Spinal cord (tissue), 10 donors: ENCODE data around the gene NPAS2. TPM values are rescaled to one million over a fixed set of nuclear protein-coding genes. Genes with fewer than 3 reads are reported as not detected.

Experiments
- DNase-seq, 6 donors: peaks; one replicate each; pipeline versions ENCODE4 v3.0.0 to v3.0.0-alpha.2; 2013 to 2015; ENCODE audit warnings: low spot score in 6 of 6, low read depth in 4 of 6
- H3K27ac ChIP-seq: one replicate; pipeline ENCODE4 v1.5.1; 2013; ENCODE audit warnings: low read depth, low read length, control low read depth
- H3K27me3 ChIP-seq: one replicate; pipeline ENCODE4 v1.6.1; 2013; ENCODE audit warnings: low read length; ENCODE audit not compliant: control insufficient read depth, insufficient read depth
- H3K36me3 ChIP-seq: one replicate; pipeline ENCODE4 v1.6.1; 2013; ENCODE audit warnings: low read length; ENCODE audit not compliant: control insufficient read depth, insufficient read depth
- H3K4me1 ChIP-seq: one replicate; pipeline ENCODE4 v1.6.1; 2013; ENCODE audit warnings: low read length; ENCODE audit not compliant: control insufficient read depth, insufficient read depth
- H3K4me3 ChIP-seq: one replicate; pipeline ENCODE4 v1.5.1; 2013; ENCODE audit warnings: low read depth, low read length, control low read depth
- H3K9me3 ChIP-seq: one replicate; pipeline ENCODE4 v1.6.1; 2013; ENCODE audit warnings: low read length; ENCODE audit not compliant: control insufficient read depth, insufficient read depth
- WGBS: methylation state at CpG from one replicate; pipeline ENCODE4 v1.1.5; 2013; ENCODE audit warnings: missing lambda C conversion rate; ENCODE audit not compliant: insufficient coverage; 5-methylcytosine and 5-hydroxymethylcytosine counted together
- polyA plus RNA-seq, 2 donors: library from polyadenylated mRNA; unstranded; fragments of 120-200 nt; gene quantifications; one replicate each; pipeline ENCODE4 v1.2.1, GENCODE V29; 2013; ENCODE audit not compliant: insufficient read length in 2 of 2
- total RNA-seq, 2 donors: library from RNA; depleted of rRNA in 1 of 2; stranded (reverse); fragments of 120-200 nt in 1 of 2; fragments of >200 nt in 1 of 2; gene quantifications; one replicate each; pipeline versions ENCODE4 v1.2.3 to v1.2.4, GENCODE V29; 2013 to 2014
- donor health status: healthy.

Gene NPAS2
- total and polyA plus RNA-seq, 4 donors, result 6.4 to 24.6 (median 14.6) TPM

DNA sequence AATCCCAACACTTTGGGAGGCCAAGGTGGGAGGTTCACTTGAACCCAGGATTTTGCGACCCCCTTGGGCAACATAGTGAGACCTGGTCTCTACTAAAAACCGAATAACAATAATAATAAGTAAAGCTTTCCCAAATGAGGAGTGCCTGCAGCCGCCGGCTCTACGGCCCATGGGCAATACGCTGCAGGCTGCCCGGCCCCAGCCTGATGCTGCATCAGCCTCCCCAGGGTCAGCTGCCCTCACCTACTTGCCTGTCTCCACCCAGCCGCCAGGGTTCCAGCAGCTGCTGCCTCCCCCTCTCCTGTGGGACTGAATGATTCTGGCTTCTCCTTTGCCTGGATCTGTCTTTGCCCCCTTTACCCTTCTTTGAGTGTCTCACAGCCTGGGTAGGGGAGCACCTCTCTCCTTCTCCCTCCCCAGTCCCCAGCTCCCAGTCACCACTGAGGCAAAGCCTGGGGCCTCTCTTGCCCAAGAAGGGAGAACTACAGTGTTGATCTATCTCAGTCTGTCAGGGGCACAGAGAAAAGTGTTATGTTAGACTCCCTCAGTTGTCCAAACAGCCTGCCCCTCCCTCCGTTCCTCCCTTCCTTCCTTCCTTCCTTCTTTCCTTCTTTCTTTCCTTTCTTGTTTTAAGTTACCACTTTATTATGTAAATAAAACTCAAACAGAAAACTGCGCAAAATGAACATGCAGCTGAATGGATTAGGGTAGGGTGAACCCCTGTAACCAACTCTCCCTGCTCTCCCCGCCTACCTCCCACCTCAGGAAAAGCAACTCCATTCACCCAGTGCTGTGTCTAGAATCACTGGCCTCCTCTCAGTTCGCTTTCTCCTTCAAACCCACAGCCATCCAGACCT, 38.2 kb upstream of the NPAS2 start:
- Histone ChIP-seq H3K4me1 (peaks cover 16% of the 10 kb centered on the region), H3K9me3 (no peaks in the 10 kb centered on the region), H3K36me3 (no peaks in the 10 kb centered on the region), H3K27me3 (no peaks in the 10 kb centered on the region), H3K27ac (no peak overlapping the region), H3K4me3 (no peak overlapping the region)
- DNase-seq, result no peak
- 82% methylated on average over 9 of the region's 12 CpGs for WGBS

DNA sequence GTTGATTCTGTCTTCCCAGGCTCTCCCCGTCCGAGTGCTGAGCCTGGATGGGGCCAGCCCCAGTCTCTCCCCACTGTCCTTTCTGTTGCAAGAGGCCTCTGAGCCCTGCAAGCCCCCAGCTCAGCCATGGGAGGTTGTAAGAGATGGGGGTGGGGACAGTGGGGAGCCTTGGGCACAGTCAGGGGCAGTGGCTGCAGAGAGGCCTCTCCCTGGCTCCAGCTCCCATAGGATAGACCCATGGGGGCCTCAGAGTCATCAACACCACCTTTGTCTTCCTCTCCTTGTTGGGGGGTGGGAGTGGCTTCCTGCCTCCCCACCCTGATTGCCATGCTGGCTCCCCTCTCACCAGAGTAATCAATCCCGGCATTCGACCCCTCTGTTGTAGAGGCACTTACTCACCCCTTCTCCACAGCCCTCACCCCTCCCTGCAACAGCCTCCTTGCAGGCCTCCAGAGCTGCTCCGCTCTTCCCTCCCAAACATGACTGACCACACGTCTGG, 37.5 kb upstream of the NPAS2 start:
- H3K27me3 ChIP-seq, result no peaks in the 10 kb centered on the region
- 100% methylated on average over 1 of the region's 6 CpGs for WGBS
- no peak overlapping the region for H3K27ac ChIP-seq
- H3K36me3 ChIP-seq, result no peaks in the 10 kb centered on the region
- H3K4me1 ChIP-seq, result peaks cover 16% of the 10 kb centered on the region
- no peak overlapping the region for H3K4me3 ChIP-seq
- H3K9me3 ChIP-seq, result no peaks in the 10 kb centered on the region
- no peak for DNase-seq

DNA sequence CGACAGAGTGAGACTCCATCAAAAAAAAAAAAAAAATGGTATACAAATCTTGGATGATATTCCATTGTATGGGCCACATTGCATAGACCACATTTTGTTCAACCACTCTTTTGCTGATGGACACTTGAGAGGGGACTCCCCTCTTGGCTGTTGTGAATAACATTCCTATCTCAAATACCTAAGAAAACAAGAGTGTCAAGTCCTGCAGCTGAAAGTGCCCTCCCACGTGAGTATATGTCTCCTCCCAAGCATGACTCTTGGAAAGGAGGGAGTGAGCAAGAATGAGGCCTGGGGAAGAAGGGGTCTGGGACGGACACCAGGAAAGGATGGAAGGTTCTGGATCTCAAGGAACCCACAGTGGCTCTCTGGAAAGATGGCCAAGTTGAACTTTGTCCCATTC, 36.0 kb upstream of the NPAS2 start:
- whole genome bisulfite sequencing, result 100% methylated on average over 1 of the region's 3 CpGs
- H3K27me3 ChIP-seq, result no peaks in the 10 kb centered on the region
- no peak for DNase-seq
- no peak overlapping the region for H3K27ac ChIP-seq
- H3K9me3 ChIP-seq, result no peaks in the 10 kb centered on the region
- H3K36me3 ChIP-seq, result no peaks in the 10 kb centered on the region
- peaks cover 16% of the 10 kb centered on the region for H3K4me1 ChIP-seq
- no peak overlapping the region for H3K4me3 ChIP-seq

DNA sequence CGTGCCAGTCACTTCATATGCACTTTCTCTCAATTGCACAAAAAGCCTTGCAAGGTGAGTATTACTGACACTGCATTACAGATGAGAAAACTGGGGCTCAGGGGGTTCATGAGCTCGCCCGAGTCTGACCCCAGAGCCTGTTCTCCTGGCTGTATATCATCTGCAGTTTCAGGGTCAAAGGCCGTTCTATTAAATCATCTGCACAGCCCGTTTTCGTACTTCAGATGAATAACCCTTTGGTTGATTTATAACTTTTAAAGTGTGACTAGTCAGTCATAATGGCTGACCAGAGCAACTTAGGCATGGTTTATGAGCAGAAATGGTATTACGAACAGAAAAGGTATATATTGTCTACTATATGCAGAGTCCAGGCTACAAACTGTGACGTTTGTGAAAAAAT, 35.3 kb upstream of the NPAS2 start:
- no peak for DNase-seq
- H3K4me1 ChIP-seq, result peaks cover 16% of the 10 kb centered on the region
- H3K9me3 ChIP-seq, result no peaks in the 10 kb centered on the region
- no peaks in the 10 kb centered on the region for H3K36me3 ChIP-seq
- H3K27ac ChIP-seq, result no peak overlapping the region
- H3K4me3 ChIP-seq, result no peak overlapping the region
- no peaks in the 10 kb centered on the region for H3K27me3 ChIP-seq
- 92% methylated on average over 6 of the region's 8 CpGs for WGBS

DNA sequence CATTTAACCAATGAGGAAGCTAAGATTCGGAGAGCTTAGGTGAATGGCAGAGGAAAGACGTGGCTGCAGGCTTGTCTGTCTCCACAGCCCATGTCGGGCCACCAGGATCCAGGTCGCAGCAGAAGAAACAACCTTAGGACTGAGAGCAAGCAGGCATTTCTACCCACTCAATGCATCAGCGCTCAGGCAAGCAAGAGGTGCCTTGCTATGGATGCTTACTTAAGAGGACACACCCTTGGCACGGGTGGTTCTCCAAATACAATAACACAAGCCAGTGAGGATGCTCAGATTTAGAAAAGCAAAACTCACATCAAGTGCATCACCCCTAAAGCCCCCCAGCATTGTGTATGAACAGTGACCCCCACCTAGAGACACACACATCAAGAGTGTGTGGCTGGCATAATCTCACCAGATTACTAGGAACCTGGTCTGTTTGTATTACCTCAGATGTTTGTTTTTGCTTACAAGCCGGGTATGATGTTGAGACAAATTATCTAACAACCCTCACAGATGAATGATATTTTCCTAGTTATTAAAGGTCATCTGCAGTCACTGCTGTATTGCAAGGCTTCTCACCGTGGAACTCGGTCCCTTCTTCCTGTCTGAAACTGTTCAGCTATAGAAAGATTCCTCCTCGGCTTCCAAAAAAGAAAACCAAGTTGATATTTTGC, 34.2 kb upstream of the NPAS2 start:
- Histone ChIP-seq H3K27ac (no peak overlapping the region), H3K4me3 (no peak overlapping the region), H3K27me3 (no peaks in the 10 kb centered on the region), H3K36me3 (no peaks in the 10 kb centered on the region), H3K9me3 (no peaks in the 10 kb centered on the region), H3K4me1 (peaks cover 13% of the 10 kb centered on the region)
- no peak for DNase-seq
- 88% methylated on average over 8 of the region's 10 CpGs for WGBS

DNA sequence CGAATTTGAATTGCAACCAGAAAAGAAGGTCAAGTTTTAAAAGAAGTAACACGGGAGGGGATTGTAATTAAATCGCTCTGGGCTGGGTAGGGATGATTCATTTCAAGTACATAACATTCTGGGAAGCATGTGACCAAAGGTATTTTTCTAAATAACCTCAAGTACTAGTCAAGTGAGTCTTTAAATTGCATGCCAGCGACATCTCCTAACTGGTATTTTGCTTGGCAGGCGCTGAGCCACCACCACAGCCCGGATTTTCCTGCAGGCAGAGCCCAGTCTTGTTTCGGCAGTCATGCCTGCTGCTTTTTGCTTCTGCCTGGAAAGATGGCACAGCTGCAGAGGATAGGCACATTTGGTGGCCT, 33.7 kb upstream of the NPAS2 start:
- H3K4me1 ChIP-seq, result peaks cover 12% of the 10 kb centered on the region
- H3K36me3 ChIP-seq, result no peaks in the 10 kb centered on the region
- H3K9me3 ChIP-seq, result no peaks in the 10 kb centered on the region
- WGBS, result 96% methylated on average over 4 of the region's 7 CpGs
- DNase-seq, result peak in 1 of 6 donors; percentile 21
- no peak overlapping the region for H3K4me3 ChIP-seq
- H3K27ac ChIP-seq, result no peak overlapping the region
- no peaks in the 10 kb centered on the region for H3K27me3 ChIP-seq

DNA sequence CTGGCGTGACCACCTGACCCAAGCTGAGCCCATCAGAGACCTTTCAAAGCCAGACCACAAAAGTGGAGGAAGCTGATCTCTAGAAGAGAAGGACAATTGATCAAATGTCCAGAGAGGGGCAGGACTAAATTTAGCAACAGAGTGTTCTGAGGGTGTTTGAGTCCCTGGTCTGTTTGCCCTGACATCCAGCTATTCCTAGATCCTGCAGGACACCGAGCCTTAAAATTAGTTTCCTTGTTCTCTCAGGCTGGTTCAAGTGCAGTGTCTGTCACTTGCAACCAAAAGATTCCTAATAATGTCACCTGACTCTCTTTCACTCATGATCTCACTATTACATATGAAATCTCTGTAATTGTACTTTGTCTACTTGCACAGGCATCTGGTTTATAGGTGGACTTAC, 33.0 kb upstream of the NPAS2 start:
- H3K9me3 ChIP-seq, result no peaks in the 10 kb centered on the region
- no peak for DNase-seq
- H3K27ac ChIP-seq, result no peak overlapping the region
- no peak overlapping the region for H3K4me3 ChIP-seq
- H3K27me3 ChIP-seq, result no peaks in the 10 kb centered on the region
- no peaks in the 10 kb centered on the region for H3K36me3 ChIP-seq
- 100% methylated on average over 1 of the region's 2 CpGs for WGBS
- H3K4me1 ChIP-seq, result peaks cover 5% of the 10 kb centered on the region

DNA sequence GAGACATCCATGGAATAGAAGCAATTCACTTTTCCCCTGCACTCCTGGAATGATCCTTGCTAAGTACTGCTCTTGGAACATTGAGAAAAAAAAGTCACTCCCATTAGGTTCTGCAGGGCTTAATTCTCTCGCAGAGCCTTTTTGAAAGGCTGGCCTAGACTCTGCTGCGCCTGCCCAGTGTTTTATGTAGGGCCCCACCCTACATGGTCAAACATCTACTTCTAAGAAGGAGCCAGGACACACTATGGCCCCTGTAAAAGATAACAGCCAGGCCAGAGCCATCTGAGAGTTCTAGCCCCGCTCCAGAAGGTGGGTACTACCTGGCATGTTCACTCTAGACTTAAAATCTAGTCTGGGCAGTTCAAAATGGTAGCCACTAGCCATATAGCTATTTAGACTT, 30.6 kb upstream of the NPAS2 start:
- DNase-seq, result no peak
- H3K4me1 ChIP-seq, result no peaks in the 10 kb centered on the region
- H3K27me3 ChIP-seq, result no peaks in the 10 kb centered on the region
- no peaks in the 10 kb centered on the region for H3K36me3 ChIP-seq
- no peak overlapping the region for H3K27ac ChIP-seq
- WGBS, result 95% methylated on average over 2 of the region's 3 CpGs
- no peaks in the 10 kb centered on the region for H3K9me3 ChIP-seq
- H3K4me3 ChIP-seq, result no peak overlapping the region

DNA sequence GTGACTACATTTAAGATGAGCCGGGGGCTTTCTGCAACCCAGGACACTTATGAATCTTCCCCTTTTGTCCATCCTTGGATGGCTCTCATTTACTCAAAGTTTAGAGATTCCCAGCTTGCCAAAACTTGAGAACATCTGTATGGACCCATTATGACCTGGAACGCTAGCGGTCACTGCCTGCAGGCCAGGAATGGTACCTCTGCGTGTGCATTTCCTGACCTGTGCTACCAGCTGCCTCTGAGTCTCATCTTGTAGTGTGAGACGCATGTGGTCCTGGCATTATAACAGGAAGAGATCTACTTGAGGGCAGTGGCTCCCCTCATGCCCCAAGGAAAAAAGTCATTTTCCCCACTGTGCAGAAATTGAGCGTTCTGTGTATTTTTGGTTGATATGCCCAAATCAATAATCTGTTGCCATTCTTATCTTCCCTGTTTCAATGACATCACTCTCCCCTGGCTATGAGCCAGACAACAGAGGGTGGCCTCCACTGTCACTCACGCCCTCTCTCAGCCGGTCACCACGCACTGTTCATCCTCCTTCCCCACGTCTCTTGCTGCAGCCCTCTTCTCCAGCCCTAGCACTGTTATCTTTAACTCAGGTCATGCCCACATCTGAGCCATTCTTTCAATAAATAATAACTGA, 28.5 kb upstream of the NPAS2 start:
- 81% methylated on average over 9 of the region's 10 CpGs for WGBS

More for the DNA sequence above, 28.5 kb upstream of the NPAS2 start:
- no peaks in the 10 kb centered on the region for H3K9me3 ChIP-seq
- H3K27me3 ChIP-seq, result no peaks in the 10 kb centered on the region
- H3K4me3 ChIP-seq, result no peak overlapping the region
- no peaks in the 10 kb centered on the region for H3K4me1 ChIP-seq
- H3K36me3 ChIP-seq, result no peaks in the 10 kb centered on the region
- no peak for DNase-seq
- no peak overlapping the region for H3K27ac ChIP-seq
